Activated CD4-positive, alpha-beta T cell treated with anti-CD3 and anti-CD28 coated beads, Interleukin-2, amount 50 U/mL, for 24 hours (primary cell): ENCODE results near the gene MAZ.
"Not testable (repeated sequence)": the region's sequence is repeated elsewhere in the genome, so short reads cannot be mapped to it uniquely, and the experiment has no call there.

Experiments used
- DNase-seq, 2 donors: peaks; one replicate each; pipeline ENCODE4 v3.0.0-alpha.2; 2020; ENCODE audit warnings: low read depth in 1 of 2, low spot score in 1 of 2

The MAZ gene

GRCh38 chr16:29784157-29784556 lies 22.2 kb upstream of the MAZ start:
- DNase-seq = peak in 1 of 2 donors; percentile 37

- peak; percentile 50 to 54 for DNase-seq
Measured at GRCh38 chr16:29784901-29785500, 21.3 kb upstream of the MAZ start.

- not testable (repeated sequence) for DNase-seq
Measured at GRCh38 chr16:29787155-29787554, 19.2 kb upstream of the MAZ start.

GRCh38 chr16:29789775-29790182 lies 16.6 kb upstream of the MAZ start:
- DNase-seq = no peak

GRCh38 chr16:29790183-29790948 lies 16.0 kb upstream of the MAZ start, which contains the start of gene KIF22:
KIF22 (plus strand) TSS chr16:29790751; CDS start chr16:29790760, 9 bp downstream.
- DNase-seq = peak; percentile 98 to 100

- DNase-seq = no peak
Measured at GRCh38 chr16:29790949-29791844, 15.1 kb upstream of the MAZ start.

- no peak for DNase-seq
Measured at GRCh38 chr16:29791845-29792807, 14.2 kb upstream of the MAZ start.

GRCh38 chr16:29793153-29793552 lies 13.2 kb upstream of the MAZ start:
- not testable (repeated sequence) for DNase-seq

- no peak for DNase-seq
Measured at GRCh38 chr16:29794231-29794710, 12.1 kb upstream of the MAZ start.

GRCh38 chr16:29802416-29802935 lies 3.9 kb upstream of the MAZ start:
- DNase-seq = no peak

- DNase-seq = no peak
Measured at GRCh38 chr16:29804020-29804419, 2.3 kb upstream of the MAZ start.

- DNase-seq = no peak
Measured at GRCh38 chr16:29804455-29805231, 1.7 kb upstream of the MAZ start.

- peak; percentile 93 to 96 for DNase-seq
Measured at GRCh38 chr16:29805232-29806098, 864 bp upstream of the MAZ start.

- no peak for DNase-seq
Measured at GRCh38 chr16:29806641-29807425, 504 bp downstream of the MAZ start.

- peak; percentile 79 to 85 for DNase-seq
Measured at GRCh38 chr16:29807426-29808218, 1.3 kb downstream of the MAZ start.

GRCh38 chr16:29808219-29808900 lies 2.0 kb downstream of the MAZ start:
- no peak for DNase-seq
